GM19099 (cell line): ENCODE results near the gene NPVF.

Experiments used
- POLR2A ChIP-seq: IDR thresholded peaks from 3 replicates; pipeline ENCODE4 v1.6.1; 2011; ENCODE audit warnings: low read depth; ENCODE audit not compliant: insufficient read length; ENCODE audit errors: extremely low read depth

Gene NPVF

DNA sequence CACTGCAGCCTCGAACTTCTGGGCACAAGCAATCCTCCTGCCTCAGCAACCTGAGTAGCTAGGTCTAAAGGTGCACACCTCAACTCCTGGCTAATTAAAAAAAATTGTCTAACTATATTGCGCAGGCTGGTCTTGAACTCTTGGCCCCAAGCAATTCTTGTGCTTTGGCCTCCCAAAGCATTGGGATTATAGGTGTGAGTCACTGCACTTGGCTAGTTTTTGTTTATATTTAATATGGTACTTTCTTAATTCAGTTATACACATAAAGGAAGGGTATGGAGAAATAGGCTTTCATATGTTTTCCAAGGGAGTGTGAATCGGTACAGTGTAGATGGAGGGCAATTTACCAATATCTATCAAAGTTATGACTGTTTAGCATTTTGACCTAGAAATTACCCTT is 20.4 kb downstream of the NPVF start:
- no peak for TF ChIP-seq POLR2A

DNA sequence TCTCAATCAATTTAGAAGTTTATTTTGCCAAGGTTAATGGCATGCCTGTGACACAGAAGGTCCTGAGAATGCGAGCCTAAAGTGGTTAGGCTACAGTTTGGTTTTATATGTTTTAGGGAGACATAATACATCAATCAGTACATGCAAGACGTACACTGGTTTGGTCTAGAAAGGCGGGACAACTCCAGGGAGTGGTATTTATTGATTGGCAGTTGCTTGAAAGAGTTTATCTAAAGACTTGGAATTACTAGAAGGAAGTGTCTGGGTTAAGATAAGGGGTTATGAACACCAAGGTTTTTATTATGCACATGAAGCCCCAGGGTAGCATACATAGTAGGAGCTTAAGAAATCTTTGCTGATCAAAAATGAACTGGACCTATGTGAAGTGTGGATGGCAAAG is 21.5 kb downstream of the NPVF start:
- TF ChIP-seq POLR2A = no peak

DNA sequence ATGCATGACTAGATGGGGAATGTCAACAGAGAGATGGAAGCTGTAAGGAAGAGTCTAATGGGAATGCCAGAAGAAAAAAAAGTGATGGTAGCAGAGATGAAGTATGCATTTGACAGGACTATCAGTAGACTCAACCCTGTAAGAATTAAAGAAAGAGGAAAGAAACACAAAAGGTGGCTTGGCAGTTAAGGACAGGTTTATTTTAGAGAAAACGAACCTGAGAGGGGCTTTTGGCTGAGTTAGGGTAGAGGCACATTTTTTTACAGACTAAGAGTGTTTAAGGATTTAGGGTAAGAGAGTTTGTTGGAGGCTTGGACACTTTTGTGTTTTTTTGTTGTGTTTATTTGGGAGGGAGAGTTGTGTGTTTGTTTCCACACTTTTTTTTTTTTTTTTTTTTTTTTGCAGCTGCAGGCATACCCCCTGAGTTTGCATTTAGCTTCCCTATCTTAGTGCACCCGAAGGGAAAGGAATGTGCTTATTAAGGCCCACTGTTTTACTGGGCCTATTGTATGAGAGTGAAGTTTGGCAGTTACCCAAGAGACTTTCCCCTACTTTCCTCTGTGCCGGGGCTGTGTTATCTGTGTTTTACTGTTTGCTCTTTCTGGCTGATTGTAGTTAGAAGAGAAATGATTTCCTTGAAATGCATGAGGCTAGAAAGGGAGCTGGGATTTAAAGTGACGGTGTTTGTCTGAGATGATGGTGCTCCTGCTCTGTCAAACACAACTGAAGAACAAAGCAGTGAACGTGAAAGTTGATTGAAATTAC is 32.0 kb downstream of the NPVF start:
- TF ChIP-seq POLR2A = no peak

DNA sequence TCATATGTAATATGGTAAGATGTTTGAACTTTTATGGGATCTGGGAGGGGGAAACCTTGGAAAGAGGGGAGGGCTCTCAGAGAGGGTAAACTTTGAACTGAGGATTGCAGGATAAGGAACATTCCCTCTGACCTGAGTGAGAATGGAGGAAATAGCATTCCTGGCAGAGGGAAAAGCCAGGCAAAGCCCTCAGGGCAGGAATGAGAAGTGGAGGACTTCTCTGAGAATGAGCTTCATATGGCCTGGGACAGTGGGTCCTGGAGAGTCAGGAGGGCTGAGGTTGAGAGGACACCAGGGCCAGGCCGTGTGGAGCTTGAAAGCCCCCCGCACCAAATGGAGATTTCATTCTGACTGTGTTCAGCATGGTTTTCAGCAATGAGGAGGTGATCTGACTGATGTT is 34.2 kb downstream of the NPVF start:
- no peak for TF ChIP-seq POLR2A

DNA sequence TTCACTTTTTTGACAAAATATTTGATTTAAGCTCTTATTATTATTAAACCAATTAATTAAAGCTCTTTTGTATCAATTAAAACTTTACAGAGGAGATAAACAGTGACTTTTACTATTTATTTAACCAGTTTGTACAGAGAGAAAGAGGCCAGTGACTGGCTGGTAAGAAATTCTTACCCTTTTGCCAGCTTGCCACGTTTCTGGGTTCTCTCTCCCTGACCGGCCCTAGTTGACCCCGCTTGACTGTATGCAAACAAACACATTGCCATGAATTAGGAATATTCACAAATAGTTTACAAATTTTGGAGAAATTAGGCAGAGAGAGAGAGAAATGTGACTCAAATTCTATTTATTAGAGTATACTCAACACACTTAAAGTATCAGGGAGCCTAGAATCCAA is 36.2 kb downstream of the NPVF start:
- TF ChIP-seq POLR2A = no peak

DNA sequence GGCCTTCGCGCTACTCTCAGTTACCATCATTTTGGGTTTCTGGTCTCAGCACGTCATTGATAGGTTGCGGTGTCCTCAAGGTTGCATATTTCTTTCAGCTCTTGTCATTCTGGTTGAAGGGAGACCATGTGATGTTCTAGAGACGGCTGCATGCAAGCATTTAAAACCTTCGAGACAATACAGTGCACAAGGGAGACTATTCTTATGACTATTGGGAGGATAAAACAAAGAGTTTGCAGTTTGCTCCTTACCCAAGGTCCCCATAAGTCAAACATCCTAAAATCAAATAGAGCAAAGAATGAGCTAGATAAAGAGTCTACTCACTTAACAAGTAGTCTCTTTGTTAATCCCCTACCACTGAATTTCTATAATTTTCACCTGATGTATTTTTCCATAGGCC is 39.1 kb downstream of the NPVF start:
- no peak for TF ChIP-seq POLR2A

DNA sequence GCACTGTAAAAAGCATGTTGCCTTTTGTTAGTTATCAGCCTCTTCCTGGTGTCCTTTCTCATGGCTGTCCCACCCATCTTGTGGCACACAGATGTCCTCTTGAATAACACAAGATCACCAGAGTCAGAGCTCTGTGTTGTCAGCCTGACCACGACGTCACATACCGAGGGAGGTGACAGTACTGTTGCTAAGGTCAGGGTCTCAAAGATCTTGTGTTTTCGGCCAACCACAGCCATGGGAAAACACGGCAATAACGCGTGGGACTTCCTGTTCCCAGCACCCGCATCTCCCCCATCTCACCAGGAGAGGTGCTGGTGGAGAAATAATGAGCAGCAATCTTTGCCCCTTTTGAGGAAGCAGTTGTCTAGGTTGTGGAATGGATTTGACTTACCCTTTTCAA is 40.4 kb downstream of the NPVF start:
- TF ChIP-seq POLR2A = no peak

DNA sequence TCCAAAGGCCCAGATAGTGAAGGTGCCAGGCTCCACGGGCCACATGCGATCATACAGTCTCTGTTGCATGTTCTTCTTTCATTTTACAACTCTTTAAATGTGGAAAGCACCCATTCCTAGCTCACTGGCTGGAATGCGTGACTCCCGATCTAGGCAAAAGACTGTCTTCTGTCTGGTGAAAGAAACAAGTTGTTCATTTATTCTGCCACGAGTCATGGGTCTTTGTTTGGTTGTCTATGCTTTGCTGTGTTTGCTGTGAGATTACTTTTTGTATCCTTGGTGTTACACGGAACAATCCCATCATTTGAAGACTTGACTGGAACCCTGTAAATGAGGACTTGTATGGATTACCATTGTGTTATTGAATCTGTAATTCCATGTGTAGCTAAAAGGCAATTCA is 41.9 kb downstream of the NPVF start:
- no peak for TF ChIP-seq POLR2A

DNA sequence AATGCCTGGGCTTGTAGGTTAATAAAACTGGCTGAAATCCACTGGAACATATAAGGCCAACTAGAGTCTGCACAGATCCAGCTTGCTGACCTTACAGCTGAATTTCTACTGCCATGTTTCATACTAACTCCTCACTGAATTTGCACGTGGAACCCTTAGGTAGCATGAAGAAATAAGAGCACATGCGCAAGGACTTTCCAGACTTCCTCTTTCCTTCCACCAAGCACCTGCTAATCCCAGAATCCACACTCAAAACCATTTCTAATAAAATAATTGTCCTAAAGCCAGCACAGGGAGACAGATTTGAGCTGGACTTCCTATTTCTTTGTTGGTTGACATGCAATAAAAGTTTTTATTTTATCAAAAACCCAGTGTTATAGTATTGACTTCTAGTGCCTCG is 46.8 kb downstream of the NPVF start:
- TF ChIP-seq POLR2A = no peak

DNA sequence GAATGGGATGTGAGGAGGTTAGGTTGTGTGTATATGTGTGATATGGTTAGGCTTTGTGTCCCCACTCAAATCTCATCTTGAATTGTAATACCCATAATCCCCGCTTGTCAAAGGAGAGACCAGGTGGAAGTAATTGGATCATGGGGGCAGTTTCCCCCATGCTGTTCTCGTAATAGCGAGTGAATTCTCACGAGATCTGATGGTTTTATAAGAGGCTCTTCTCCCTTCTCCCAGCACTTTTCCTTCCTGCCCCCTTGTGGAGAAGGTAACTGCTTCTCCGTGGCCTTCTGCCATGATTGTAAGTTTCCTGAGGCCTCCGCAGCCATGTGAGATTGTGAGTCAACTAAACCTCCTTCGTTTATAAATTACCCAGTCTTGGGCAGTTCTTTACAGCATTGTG is 47.3 kb downstream of the NPVF start:
- no peak for TF ChIP-seq POLR2A

DNA sequence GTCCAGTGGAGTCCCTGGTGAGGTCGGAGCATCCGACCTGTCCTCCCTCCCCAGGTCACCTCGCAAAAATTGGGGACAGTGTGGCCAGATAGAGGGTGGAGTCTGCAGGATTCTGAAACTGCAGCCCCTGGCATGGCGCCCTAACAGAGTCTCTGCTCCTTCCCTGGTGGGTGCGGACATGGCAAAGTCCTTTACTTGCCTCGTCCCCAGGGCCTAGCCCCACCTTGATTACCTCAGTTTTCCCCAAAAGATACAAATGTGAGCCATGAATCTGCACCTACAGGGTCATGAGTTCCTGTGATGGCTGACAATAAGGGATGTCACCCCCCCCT is 47.7 kb downstream of the NPVF start:
- TF ChIP-seq POLR2A = no peak

DNA sequence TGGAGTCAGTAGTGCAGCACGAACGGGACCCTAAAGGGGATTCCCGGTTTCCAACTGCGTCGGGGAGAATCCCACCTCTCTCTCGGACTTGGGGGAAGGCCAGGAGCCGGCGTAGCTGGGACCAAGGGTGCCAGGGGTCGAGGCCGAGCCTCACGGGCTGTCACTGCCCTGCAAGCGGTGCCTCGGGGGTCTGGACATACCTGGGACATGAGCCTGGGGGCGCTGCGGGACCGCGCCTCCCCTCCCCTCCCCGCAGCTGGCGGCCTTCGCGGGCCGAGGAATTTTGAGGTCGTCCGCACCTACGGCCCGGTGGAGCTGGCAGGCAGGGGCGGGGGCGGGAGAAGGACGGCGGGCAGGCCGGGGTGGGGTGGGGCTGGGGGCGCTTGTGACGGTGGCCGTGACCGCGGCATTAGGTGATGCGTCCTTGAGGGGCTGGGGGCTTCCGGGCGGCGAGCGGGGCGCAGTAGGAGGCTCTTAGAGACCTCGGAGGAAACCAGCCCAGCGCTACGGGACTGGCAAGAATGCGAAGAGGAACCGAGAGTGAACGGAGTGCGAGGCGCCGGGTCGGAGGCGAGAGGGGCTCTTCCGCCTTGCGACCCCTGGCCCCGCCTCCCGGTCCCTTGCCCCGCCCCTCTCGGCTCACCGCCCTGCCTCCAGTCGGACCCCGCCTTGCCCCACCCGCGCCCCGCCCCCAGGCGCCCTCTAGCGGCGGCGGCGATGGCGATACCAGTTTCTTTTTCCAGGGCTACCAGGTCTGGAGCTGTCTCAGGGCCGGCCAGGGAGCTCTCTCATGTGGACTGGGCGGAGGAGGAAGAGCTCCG is 48.3 kb downstream of the NPVF start:
- peak; percentile 93 for TF ChIP-seq POLR2A

DNA sequence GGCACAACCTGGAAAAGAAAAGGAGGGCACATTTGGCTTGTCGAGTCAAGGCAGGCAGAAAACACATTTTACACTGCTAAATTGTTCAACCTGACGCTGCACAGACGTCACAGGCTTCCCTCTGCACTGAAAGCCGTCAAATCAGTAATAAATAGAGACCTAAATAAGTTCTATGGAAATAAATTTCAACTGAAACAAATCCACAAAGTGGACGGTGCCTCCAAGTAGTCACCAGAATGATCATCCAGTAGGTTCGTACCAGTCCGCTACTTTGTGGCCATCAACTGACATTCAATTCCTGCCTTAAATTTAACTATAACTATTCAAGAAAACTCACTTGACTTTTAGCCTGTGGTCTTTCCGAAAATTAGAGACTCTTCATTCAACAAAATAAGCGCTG is 49.0 kb downstream of the NPVF start:
- no peak for TF ChIP-seq POLR2A
